ENCODE data around the gene DNTT.

DNTT gene

DNA sequence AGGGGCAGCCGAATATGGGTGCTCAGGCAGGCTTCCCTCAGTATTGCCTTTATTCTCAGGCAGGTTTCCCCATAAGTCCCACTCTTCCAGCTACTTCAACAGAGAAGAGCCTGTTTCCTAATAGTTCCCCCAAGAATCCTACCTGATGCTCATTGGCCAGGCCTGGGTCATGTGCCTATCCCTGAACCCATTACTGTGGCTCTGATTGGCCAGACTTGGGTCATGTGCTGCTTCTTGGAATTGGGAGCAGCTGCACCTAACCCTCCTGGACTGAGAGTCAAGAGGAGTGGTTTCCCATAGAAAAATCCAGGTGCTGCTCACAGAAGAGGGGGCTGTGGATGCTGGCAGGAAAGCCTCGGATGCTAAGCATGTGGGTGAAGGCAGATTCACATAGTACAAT, 32.9 kb downstream of the DNTT start:
- Histone ChIP-seq H3K27ac (no peak overlapping the region), H3K4me3 (no peak overlapping the region)

DNA sequence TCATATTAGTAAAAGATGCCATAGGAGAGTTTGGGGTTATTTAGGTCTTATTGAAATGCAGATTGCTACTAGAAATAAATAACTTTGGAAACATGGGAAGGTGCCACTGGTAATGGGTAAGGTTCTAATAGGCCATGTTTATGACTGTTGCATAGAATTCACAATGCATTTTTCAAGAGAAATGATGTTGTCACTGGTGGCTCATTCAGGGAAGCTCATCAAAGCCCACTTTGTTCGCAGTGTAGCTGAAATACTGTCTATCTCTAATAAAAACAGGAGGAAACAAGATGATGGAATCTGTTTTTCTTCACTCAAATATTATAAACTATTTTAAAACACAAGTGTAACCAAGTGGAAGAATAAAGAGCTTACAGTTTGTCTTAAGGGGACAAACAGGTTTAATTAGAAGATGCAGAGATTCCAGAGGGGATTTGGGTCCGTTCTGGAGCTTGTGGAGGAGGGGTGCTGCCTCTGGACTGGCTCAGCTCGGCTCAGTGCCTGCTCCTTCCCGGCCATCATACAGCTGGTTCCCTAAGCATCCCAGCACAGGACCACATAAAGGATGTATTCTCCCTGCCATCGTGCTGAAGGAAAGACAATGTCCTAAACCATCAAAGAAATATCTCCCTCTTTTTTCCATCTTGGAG, 34.2 kb downstream of the DNTT start:
- Histone ChIP-seq H3K4me3 (no peak overlapping the region), H3K27ac (no peak overlapping the region)

GRCh38 chr10:96339383-96339782, 35.1 kb downstream of the DNTT start:
- no peak overlapping the region for H3K27ac ChIP-seq
- no peak overlapping the region for H3K4me3 ChIP-seq

GRCh38 chr10:96339956-96340904, 36.0 kb downstream of the DNTT start:
- Histone ChIP-seq H3K4me3 (no peak overlapping the region), H3K27ac (no peak overlapping the region)

DNA sequence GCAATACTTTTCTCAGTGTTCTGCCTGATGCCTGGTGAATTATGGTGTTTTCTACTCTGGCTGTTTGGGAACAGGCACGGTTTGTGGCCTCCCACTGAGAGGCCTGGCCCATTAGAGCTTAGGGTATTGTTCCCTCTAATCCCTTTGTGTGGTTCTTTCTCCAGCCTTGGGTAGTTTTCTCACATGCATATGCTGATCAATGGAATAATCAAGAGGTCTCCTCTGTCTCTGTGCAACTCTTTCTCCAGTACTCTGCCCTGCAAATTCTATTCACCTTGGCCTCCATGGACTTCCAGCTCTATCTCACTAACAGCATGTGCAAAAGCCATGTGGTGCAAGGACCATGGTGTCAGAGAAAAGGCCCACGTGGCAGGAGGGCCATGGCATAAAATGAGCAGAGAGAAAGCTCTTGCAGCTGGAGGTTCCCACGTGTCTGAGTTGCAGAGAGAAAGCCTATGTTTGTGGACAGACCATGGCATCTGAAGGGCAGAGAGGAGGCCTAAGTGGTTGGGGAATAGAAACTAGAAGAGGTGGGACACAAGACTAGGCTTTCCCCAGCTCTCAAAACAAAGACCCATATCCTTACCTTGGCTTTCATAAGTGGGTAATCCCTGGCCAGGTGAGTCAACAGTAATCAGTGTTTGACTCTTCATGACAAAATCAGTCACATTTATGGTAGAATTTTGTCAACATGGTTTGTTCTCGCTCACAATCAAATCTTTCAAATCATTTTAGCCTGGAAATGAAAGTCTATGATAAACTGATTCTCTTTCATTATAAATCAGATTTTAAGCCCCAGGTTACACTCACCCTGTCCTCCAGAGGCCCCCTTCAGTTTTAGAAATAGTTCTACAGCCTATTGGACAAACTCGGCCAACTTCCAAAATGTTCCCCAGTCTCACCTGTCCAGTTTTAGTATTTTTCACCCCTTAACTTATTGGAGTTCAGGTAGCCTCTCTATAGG, 37.3 kb downstream of the DNTT start:
- no peak overlapping the region for H3K27ac ChIP-seq
- H3K4me3 ChIP-seq = no peak overlapping the region

DNA sequence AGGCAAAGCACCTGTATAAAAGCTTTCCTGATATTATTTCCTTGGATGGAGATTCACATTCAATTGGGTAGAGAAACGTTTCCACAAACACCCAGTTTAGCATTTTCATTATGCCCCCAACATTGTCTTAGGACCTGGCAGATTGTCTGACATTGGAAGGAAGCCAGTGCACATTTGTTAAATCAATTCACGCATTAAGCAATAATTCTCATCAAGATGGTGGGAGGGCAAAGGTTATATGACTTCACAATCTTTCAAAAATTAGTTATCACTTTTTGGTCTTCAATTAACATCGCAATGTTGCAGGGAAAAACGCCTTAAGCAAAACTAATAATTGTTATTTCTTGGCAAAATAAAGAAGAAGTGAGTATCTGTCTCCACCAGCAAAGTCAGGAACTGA, 38.2 kb downstream of the DNTT start:
- no peak overlapping the region for H3K4me3 ChIP-seq
- H3K27ac ChIP-seq = no peak overlapping the region

GRCh38 chr10:96344178-96344577, 39.9 kb downstream of the DNTT start:
- no peak overlapping the region for H3K4me3 ChIP-seq
- H3K27ac ChIP-seq = no peak overlapping the region

DNA sequence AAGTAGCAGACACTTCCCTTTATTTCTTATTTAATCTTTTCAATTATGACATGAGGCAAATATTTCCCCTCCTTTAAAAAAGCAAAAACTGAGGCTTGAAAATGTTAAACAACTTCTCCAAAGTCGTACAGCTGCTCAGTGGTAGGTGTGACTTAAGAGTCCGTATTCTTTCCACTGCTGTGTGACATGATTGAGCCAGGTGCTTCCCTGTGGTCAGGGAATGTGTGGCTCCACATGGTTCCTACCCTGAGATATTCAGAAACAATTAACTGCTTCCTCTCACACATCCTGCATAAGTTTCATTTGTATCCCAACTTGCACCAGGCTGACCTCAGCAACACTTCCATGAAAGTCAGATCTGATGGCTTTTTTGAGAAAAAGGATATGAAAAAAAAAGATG, 41.0 kb downstream of the DNTT start:
- Histone ChIP-seq H3K27ac (no peak overlapping the region), H3K4me3 (no peak overlapping the region)

DNA sequence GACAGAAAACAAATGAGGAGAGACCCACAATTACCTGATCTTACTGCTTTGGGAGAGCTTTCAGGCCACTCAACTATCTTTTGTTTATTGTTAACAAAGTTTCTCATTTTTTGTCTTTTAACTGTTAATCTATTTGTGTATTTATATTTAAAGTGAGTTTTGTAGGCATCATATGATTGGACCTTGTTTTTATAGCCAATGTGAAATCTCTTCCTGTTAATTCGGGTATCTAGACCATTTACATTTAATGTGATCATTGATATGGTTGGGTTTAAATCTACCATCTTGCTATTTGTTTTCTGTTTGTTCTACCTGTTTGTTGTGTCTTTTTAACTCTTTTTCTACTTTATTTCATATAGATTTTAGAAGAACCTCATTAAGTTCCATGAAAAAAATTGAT, 42.1 kb downstream of the DNTT start:
- Histone ChIP-seq H3K27ac (no peak overlapping the region), H3K4me3 (no peak overlapping the region)

GRCh38 chr10:96352027-96352426, 47.8 kb downstream of the DNTT start:
- no peak overlapping the region for H3K27ac ChIP-seq
- H3K4me3 ChIP-seq = no peak overlapping the region

DNA sequence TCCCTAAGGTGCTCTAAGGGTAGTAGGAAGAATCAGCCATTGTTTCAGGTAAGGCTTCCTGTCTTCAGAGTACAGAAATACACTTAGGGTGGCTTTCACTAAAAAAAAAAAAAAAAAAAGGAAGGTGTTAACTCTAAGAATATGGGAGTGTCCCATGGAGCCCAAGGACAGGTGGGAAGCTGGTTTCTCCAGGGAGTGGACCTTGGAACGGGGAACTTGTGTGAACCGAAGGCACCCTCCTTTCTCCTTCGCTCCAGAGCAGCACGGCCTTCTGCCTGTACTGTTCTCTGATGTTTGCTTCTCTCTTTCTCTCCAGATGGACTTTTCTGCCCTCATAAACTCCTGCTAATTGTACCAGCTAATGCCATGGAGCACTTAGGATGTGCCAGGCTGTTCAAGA, 48.3 kb downstream of the DNTT start:
- H3K4me3 ChIP-seq = no peak overlapping the region
- no peak overlapping the region for H3K27ac ChIP-seq

DNA sequence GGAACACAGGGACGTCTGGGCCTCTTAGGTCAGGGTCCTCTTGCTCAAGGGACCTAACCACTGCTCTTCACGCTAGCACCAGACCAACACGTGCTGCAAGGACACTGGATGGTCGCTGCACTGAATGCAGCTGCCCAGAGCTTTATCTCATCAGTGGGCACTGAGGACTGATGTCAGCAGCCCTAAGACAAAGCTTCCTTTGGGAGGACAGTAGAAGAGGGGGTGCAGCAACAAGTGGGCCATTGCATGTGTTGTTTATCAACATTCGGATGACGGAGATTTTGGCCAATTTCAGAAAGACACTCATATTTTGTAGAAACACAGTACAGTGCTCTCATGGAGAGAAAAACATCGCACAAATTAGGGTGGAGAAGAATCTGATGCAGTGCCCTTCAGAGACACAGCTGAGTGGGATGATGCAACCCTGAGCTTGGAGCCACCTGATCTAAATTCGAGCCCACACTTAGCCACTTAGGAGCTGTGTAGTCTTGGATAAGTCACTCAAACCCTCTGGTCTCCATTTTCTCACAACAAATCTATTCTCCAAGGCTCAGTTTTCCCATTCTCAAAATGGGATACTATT, 52.9 kb downstream of the DNTT start:
- Histone ChIP-seq H3K27ac (no peak overlapping the region), H3K4me3 (no peak overlapping the region)

GRCh38 chr10:96358851-96359540, 54.8 kb downstream of the DNTT start, which contains the start of gene OPALIN:
Gene OPALIN, minus strand, starts transcription at chr10:96359002. Its CDS starts 106 bp downstream, at chr10:96358896.
- no peak within 1 kb of the TSS for H3K27ac ChIP-seq
- H3K4me3 ChIP-seq = no peak within 1 kb of the TSS

- Histone ChIP-seq H3K4me3 (no peak overlapping the region), H3K27ac (no peak overlapping the region)
Observed at GRCh38 chr10:96359616-96360015, 55.4 kb downstream of the DNTT start.

GRCh38 chr10:96360331-96360730, 56.1 kb downstream of the DNTT start:
- H3K27ac ChIP-seq = no peak overlapping the region
- H3K4me3 ChIP-seq = no peak overlapping the region

DNA sequence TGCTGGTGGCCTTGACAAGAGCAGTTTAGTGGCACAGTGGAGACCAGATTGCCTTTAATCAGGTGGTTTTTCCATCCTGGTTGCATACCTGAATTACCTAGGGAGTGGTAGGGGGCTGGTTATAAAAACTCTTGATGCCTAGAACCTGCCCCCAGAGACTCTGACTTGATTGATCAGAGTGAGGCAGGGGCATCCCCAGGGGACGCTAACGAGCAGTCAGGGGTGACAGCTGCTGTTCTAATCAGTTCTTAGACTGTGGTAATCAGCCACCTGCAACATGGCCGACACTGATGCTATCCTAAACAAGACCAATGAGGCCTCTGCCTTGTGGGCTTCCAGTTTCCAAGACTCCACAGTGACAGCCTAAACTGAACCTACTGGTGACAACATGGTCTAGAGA, 56.5 kb downstream of the DNTT start:
- no peak overlapping the region for H3K4me3 ChIP-seq
- no peak overlapping the region for H3K27ac ChIP-seq

GRCh38 chr10:96365571-96365970, 61.3 kb downstream of the DNTT start:
- no peak overlapping the region for H3K27ac ChIP-seq
- no peak overlapping the region for H3K4me3 ChIP-seq

GRCh38 chr10:96366508-96366907, 62.3 kb downstream of the DNTT start:
- Histone ChIP-seq H3K27ac (no peak overlapping the region), H3K4me3 (no peak overlapping the region)

- H3K27ac ChIP-seq = no peak overlapping the region
- no peak overlapping the region for H3K4me3 ChIP-seq
Observed at GRCh38 chr10:96367470-96367869, 63.2 kb downstream of the DNTT start.
